Smooth muscle cell (in vitro differentiated cells): ENCODE measurements around the gene FCHSD2. TPM values are rescaled to one million over a fixed set of nuclear protein-coding genes. Genes with fewer than 3 reads are reported as not detected.
"Not testable (repeated sequence)": the region's sequence is repeated elsewhere in the genome, so short reads cannot be mapped to it uniquely, and the experiment has no call there.

Experiments
- DNase-seq: peaks from one replicate; lab custom pipeline; 2025; ENCODE audit not compliant: unreplicated experiment; lab: John Stamatoyannopoulos, UW
- H2AFZ ChIP-seq: fragments of 200-600 bp; sonication (generic); 2 replicates; pipeline ENCODE4 v1.6.0; 2016; ENCODE audit warnings: antibody characterized with exemption, low read depth, mild to moderate bottlenecking
- H3F3A ChIP-seq: fragments of 200-600 bp; sonication (generic); 2 replicates; pipeline ENCODE4 v1.6.0; 2017; ENCODE audit warnings: antibody characterized with exemption, low read depth
- H3K27ac ChIP-seq: fragments of 200-600 bp; sonication (generic); 2 replicates; pipeline ENCODE4 v1.5.1; 2016; ENCODE audit warnings: low read depth, mild to moderate bottlenecking
- H3K27me3 ChIP-seq: fragments of 200-600 bp; sonication (generic); 2 replicates; pipeline ENCODE4 v1.6.1; 2016; ENCODE audit warnings: low read depth, mild to moderate bottlenecking
- H3K36me3 ChIP-seq: fragments of 200-600 bp; sonication (generic); 2 replicates; pipeline ENCODE4 v1.5.1; 2016; ENCODE audit warnings: low read depth
- H3K4me1 ChIP-seq: fragments of 200-600 bp; sonication (generic); 2 replicates; pipeline ENCODE4 v1.5.1; 2016; ENCODE audit warnings: low read depth
- H3K4me2 ChIP-seq: fragments of 200-600 bp; sonication (generic); 2 replicates; pipeline ENCODE4 v1.6.0; 2016; ENCODE audit warnings: mild to moderate bottlenecking
- H3K4me3 ChIP-seq: fragments of 200-600 bp; sonication (generic); 2 replicates; pipeline ENCODE4 v1.5.1; 2016; ENCODE audit warnings: mild to moderate bottlenecking
- H3K79me2 ChIP-seq: fragments of 200-600 bp; sonication (generic); 2 replicates; pipeline ENCODE4 v1.6.0; 2016; ENCODE audit warnings: low read depth, mild to moderate bottlenecking
- H3K9ac ChIP-seq: fragments of 200-600 bp; sonication (generic); 2 replicates; pipeline ENCODE4 v1.6.0; 2016; ENCODE audit warnings: low read depth
- H3K9me3 ChIP-seq: fragments of 200-600 bp; sonication (generic); replicated peaks from 2 replicates; pipeline ENCODE4 v1.5.1; 2016; ENCODE audit warnings: low read depth
- H4K20me1 ChIP-seq: fragments of 200-600 bp; sonication (generic); 2 replicates; pipeline ENCODE4 v1.6.0; 2016; ENCODE audit warnings: low read depth
- CTCF ChIP-seq: fragments of 200-600 bp; sonication (generic); IDR thresholded peaks from 2 replicates; pipeline ENCODE4 v1.5.1; 2017; ENCODE audit warnings: borderline replicate concordance, mild to moderate bottlenecking, antibody characterized with exemption; ENCODE audit not compliant: insufficient read depth, poor library complexity, severe bottlenecking
- WGBS: methylation state at CpG from one replicate; pipeline ENCODE4 v1.1.7; 2016; ENCODE audit warnings: low lambda C conversion rate; 5-methylcytosine and 5-hydroxymethylcytosine counted together
- polyA plus RNA-seq: library from polyadenylated mRNA; unstranded; fragments of >200 nt; fragmentation: Nextera tagmentation; extraction: Ambion mirVana; gene quantifications from 2 replicates; pipeline ENCODE4 v1.2.1, GENCODE V29; 2016
- total RNA-seq: library from RNA; depleted of rRNA; stranded (reverse); fragments of >200 nt; gene quantifications from 2 replicates; pipeline ENCODE4 v1.2.3, GENCODE V29; 2014

The FCHSD2 gene
- total and polyA plus RNA-seq, 2 experiments from 2014 or later, result 14.6 to 24.3 TPM

GRCh38 chr11:72921028-72921716 lies 220.9 kb downstream of the FCHSD2 start:
- no peaks in the 10 kb centered on the region for H3K4me1 ChIP-seq
- H3K4me3 ChIP-seq, result no peak overlapping the region
- no peaks in the 10 kb centered on the region for H3F3A ChIP-seq
- H3K79me2 ChIP-seq, result no peaks in the 10 kb centered on the region
- no peaks in the 10 kb centered on the region for H3K9me3 ChIP-seq
- no peaks in the 10 kb centered on the region for H4K20me1 ChIP-seq
- H2AFZ ChIP-seq, result no peak overlapping the region
- H3K27ac ChIP-seq, result no peak overlapping the region
- H3K4me2 ChIP-seq, result no peak overlapping the region
- WGBS, result 92% methylated on average over 5 of the region's 5 CpGs
- no peaks in the 10 kb centered on the region for H3K36me3 ChIP-seq
- no peak for TF ChIP-seq CTCF
- H3K9ac ChIP-seq, result no peak overlapping the region
- H3K27me3 ChIP-seq, result no peaks in the 10 kb centered on the region
- no peak for DNase-seq

- Histone ChIP-seq H2AFZ (no peak overlapping the region), H3F3A (no peaks in the 10 kb centered on the region), H3K4me3 (no peak overlapping the region), H3K27ac (no peak overlapping the region), H4K20me1 (no peaks in the 10 kb centered on the region), H3K4me2 (no peak overlapping the region), H3K27me3 (no peaks in the 10 kb centered on the region), H3K9me3 (no peaks in the 10 kb centered on the region), H3K79me2 (no peaks in the 10 kb centered on the region), H3K36me3 (no peaks in the 10 kb centered on the region), H3K4me1 (no peaks in the 10 kb centered on the region), H3K9ac (no peak overlapping the region)
- TF ChIP-seq CTCF, result no peak
- DNase-seq, result no peak
Observed at GRCh38 chr11:72920001-72920400, 222.1 kb downstream of the FCHSD2 start.

GRCh38 chr11:72918851-72919250 lies 223.3 kb downstream of the FCHSD2 start:
- H3K4me1 ChIP-seq, result no peaks in the 10 kb centered on the region
- no peaks in the 10 kb centered on the region for H3K27me3 ChIP-seq
- no peaks in the 10 kb centered on the region for H3F3A ChIP-seq
- no peaks in the 10 kb centered on the region for H4K20me1 ChIP-seq
- H3K9ac ChIP-seq, result no peak overlapping the region
- H3K27ac ChIP-seq, result no peak overlapping the region
- DNase-seq, result no peak
- no peak overlapping the region for H3K4me2 ChIP-seq
- no peak for TF ChIP-seq CTCF
- H2AFZ ChIP-seq, result no peak overlapping the region
- H3K36me3 ChIP-seq, result no peaks in the 10 kb centered on the region
- H3K79me2 ChIP-seq, result no peaks in the 10 kb centered on the region
- no peak overlapping the region for H3K4me3 ChIP-seq
- no peaks in the 10 kb centered on the region for H3K9me3 ChIP-seq

- Histone ChIP-seq H4K20me1 (no peaks in the 10 kb centered on the region), H3K4me3 (no peak overlapping the region), H3K27me3 (no peaks in the 10 kb centered on the region), H3K27ac (no peak overlapping the region), H3K4me1 (no peaks in the 10 kb centered on the region), H3F3A (no peaks in the 10 kb centered on the region), H3K36me3 (peaks cover 14% of the 10 kb centered on the region), H2AFZ (no peak overlapping the region), H3K9me3 (peaks cover 17% of the 10 kb centered on the region), H3K79me2 (no peaks in the 10 kb centered on the region), H3K4me2 (no peak overlapping the region), H3K9ac (no peak overlapping the region)
- 100% methylated on average over 1 of the region's 1 CpG for WGBS
- TF ChIP-seq CTCF, result no peak
- DNase-seq, result no peak
Observed at GRCh38 chr11:72912253-72912652, 229.9 kb downstream of the FCHSD2 start.

- Histone ChIP-seq H3K36me3 (peaks cover 14% of the 10 kb centered on the region), H3K9me3 (peaks cover 24% of the 10 kb centered on the region)
- not testable (repeated sequence) for H3K9ac ChIP-seq, H3K4me1 ChIP-seq, H3K4me2 ChIP-seq, H4K20me1 ChIP-seq, DNase-seq, H3K27me3 ChIP-seq, H2AFZ ChIP-seq, H3F3A ChIP-seq, H3K27ac ChIP-seq, H3K4me3 ChIP-seq, H3K79me2 ChIP-seq
- 97% methylated on average over 38 of the region's 42 CpGs for WGBS
Observed at GRCh38 chr11:72909558-72910388, 232.3 kb downstream of the FCHSD2 start.
